Mesodermal cell (in vitro differentiated cells): ENCODE measurements around the gene GRAMD2B.

Source experiments
- H3K27ac ChIP-seq: 2 replicates; pipeline ENCODE4 v1.7.0; 2013; ENCODE audit warnings: mild to moderate bottlenecking, low read depth, low read length, moderate library complexity; ENCODE audit not compliant: severe bottlenecking
- H3K36me3 ChIP-seq: 2 replicates; pipeline ENCODE4 v1.7.1; 2013; ENCODE audit warnings: mild to moderate bottlenecking, low read length, moderate library complexity; ENCODE audit not compliant: control insufficient read depth, insufficient read depth
- H3K4me1 ChIP-seq: one replicate; pipeline ENCODE4 v1.7.1; 2013; ENCODE audit warnings: mild to moderate bottlenecking, low read length; ENCODE audit not compliant: insufficient read depth, control insufficient read depth, poor library complexity, severe bottlenecking
- H3K4me3 ChIP-seq: 2 replicates; pipeline ENCODE4 v1.7.0; 2013; ENCODE audit warnings: low read length, control low read depth, mild to moderate bottlenecking; ENCODE audit not compliant: insufficient read depth, poor library complexity, severe bottlenecking; ENCODE audit errors: extremely low read depth
- H3K9me3 ChIP-seq: 2 replicates; pipeline ENCODE4 v1.7.1; 2013; ENCODE audit warnings: mild to moderate bottlenecking, low read length, moderate library complexity; ENCODE audit not compliant: control insufficient read depth
- WGBS, 2 experiments: methylation state at CpG; one replicate each; pipeline ENCODE4 v1.1.5; 2013; ENCODE audit warnings: missing lambda C conversion rate in 2 of 2; ENCODE audit not compliant: insufficient coverage in 2 of 2; 5-methylcytosine and 5-hydroxymethylcytosine counted together

Gene GRAMD2B

DNA sequence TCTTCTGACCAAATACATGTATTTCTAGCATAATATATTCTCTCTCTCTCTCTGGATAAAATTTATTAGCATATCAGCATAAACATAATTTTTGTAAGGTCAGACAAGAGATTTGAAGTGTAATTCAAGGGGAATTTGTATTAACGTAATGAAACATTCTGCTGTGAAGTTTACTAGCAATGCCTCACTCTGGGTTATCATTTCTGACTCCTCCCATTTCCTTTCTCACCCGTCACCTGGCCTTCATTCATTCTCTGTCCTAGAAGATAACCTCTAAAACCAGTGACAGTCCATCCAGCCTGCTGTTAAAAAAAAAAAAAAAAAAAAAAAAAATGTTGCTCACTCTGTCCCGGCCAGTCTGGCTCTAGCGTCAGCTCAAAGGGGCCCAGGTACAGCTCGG lies 27.1 kb downstream of the GRAMD2B start:
- Histone ChIP-seq H3K4me1 (peaks cover 22% of the 10 kb centered on the region), H3K36me3 (no peaks in the 10 kb centered on the region), H3K9me3 (no peaks in the 10 kb centered on the region), H3K4me3 (no peak overlapping the region), H3K27ac (peak overlapping the region; percentile 64)
- WGBS, 2 experiments: 81 to 94% methylated on average over 2 to 3 of the region's 5 CpGs

DNA sequence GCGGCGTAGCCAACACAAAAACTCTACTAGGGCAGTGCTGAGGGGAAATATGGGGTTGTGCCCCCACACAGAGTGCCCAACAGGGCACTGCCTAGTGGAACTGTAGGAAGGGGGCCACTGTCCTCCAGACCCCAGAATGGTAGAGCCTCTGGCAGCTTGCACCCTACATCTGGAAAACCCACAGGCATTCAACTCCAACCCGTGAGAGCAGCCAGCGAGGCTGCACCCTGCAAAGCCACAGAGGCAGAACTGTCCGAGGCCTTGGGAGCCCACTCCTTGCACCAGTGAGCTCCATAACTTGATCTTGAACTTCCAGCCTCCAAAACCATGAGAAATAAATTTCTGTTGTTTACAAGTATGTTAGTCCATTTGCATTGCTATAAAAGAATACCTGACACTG lies 27.7 kb downstream of the GRAMD2B start:
- Histone ChIP-seq H3K4me1 (peaks cover 21% of the 10 kb centered on the region), H3K27ac (no peak overlapping the region), H3K4me3 (no peak overlapping the region), H3K9me3 (no peaks in the 10 kb centered on the region), H3K36me3 (no peaks in the 10 kb centered on the region)
- WGBS, 2 experiments: 68 to 93% methylated on average over 2 to 5 of the region's 5 CpGs

DNA sequence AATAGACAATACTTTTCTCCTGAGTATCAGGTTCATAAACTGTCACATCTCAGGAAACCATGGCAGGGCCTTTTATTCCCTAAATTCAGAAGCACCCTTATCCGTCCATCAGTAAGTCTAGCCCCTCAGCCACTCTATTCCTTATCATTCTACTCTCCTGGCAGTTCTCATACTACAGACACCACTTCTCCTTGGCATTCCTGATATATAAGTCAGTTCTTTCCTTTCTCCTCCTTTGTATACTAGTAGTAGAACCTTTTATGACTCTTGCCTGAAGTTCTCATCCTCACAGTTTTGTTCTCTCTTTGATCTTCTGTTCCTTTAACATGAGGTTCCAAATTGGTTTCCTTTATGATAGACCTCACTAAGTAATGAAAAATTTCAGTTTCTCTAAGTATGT lies 29.3 kb downstream of the GRAMD2B start:
- H3K4me3 ChIP-seq: no peak overlapping the region
- H3K4me1 ChIP-seq: peaks cover 16% of the 10 kb centered on the region
- 63 to 67% methylated on average over 1 of the region's 1 CpG for WGBS, 2 experiments
- H3K9me3 ChIP-seq: no peaks in the 10 kb centered on the region
- no peak overlapping the region for H3K27ac ChIP-seq
- no peaks in the 10 kb centered on the region for H3K36me3 ChIP-seq

DNA sequence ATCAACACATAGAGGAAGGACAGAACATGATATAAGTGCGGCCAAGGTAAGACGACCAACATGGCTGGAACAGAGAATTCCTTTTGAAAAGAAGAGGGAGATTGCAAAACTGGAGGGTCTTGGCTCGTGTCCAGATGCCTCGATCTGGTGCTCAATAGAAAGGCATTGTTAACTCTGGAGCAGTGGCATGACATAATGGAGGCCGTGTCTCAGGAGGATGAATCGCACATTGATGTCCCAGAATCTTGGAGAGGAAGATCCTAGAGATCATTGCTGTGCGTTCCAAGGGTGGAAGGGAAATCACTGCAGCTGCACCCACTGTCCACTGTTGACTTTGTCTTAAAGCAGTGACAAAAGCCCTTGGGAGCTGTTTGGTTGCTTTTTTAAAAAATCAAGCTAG lies 30.9 kb downstream of the GRAMD2B start:
- peaks cover 16% of the 10 kb centered on the region for H3K4me1 ChIP-seq
- WGBS, 2 experiments: 94 to 95% methylated on average over 7 of the region's 7 CpGs
- H3K36me3 ChIP-seq: no peaks in the 10 kb centered on the region
- no peak overlapping the region for H3K27ac ChIP-seq
- H3K4me3 ChIP-seq: no peak overlapping the region
- H3K9me3 ChIP-seq: no peaks in the 10 kb centered on the region

DNA sequence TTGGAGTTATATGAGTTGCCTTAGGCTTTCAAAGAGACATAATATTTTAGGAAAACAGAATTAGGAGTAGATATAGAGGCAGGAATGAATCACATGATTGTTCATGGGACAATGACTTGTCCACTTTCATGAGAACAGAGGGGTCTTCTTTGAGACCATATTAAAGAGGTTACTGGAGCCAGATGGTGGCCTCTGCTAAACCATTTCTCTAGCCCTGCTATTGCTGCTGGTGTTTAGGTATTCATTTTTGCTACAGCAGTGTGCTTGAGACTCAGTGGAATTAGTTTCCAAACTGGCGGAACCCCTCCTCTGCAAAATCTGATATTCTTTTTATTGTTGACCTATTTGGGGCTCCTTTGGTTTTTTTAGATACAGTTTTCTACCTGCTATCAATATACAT lies 31.3 kb downstream of the GRAMD2B start:
- no peaks in the 10 kb centered on the region for H3K36me3 ChIP-seq
- WGBS, 2 experiments: no CpG with 5 or more reads among the region's 1 CpG
- H3K4me1 ChIP-seq: peaks cover 16% of the 10 kb centered on the region

DNA sequence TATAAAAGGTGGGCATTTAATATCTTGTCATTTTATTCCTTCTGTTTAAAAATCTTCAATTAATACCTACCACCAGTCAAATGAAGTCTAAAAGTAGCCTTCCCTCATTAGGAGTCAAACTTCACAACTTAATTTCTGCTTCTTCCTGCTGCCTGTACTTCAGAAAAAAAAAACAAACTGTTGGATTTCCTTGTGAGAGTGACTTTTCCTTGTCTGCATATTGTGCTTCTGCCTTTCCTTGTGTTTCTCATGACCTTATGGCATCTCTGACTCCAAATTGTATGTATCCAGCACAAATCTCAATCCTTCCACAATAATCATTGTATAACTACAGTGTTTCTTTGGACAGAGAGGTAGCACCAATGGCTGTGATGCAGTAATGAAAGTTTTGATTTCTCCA lies 32.1 kb downstream of the GRAMD2B start:
- no peaks in the 10 kb centered on the region for H3K9me3 ChIP-seq
- H3K4me3 ChIP-seq: no peak overlapping the region
- peaks cover 9% of the 10 kb centered on the region for H3K4me1 ChIP-seq
- H3K27ac ChIP-seq: no peak overlapping the region
- H3K36me3 ChIP-seq: no peaks in the 10 kb centered on the region

More for the DNA sequence above, 31.3 kb downstream of the GRAMD2B start:
- Histone ChIP-seq H3K27ac (no peak overlapping the region), H3K9me3 (no peaks in the 10 kb centered on the region), H3K4me3 (no peak overlapping the region)

DNA sequence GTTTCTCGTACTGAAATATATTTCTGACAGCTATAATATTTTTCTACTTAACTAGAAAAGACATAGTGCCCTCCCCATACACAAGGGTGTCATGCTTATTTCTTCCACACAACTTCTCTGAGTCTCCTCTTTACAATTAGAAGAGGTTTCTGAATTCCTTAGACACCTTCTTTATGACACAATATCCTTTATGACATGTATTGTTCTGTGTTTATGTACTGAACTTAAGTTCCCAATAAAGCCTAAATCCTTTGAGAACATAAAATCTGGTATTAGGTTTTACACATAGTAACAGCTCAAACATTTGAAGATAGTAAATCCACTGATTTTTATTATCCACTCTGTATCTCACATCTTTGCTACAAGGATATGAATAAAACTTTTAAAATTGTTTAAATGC lies 32.5 kb downstream of the GRAMD2B start:
- Histone ChIP-seq H3K36me3 (no peaks in the 10 kb centered on the region), H3K4me3 (no peak overlapping the region), H3K9me3 (no peaks in the 10 kb centered on the region), H3K27ac (no peak overlapping the region), H3K4me1 (peaks cover 9% of the 10 kb centered on the region)
- no CpG with 5 or more reads among the region's 1 CpG for WGBS, 2 experiments

DNA sequence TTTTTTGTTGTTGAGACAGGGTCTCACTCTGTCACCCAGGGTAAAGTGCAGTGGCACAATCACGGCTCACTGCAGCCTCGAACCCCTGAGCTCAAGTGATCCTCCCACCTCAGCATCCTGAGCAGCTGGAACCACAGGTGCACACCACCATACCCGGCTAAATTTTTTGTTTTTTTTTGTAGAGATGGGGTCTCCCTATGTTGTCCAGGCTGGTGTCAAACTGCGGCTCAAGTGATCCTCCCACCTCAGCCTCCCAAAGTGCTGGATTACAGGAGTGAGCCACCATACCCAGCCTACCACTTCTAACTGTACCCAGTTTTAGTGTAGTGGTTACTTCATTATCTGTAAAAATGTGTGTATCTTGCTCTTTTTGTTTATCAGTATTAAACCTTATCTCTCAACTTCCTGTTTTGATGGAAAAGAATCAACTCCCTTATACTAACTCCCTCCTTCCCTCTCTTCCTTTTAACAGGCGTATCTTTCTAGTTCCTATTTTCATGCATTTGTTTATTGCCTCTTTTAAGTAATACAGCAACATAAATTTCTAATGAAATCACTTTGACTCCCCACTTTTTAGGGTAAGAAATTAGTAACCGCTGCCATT lies 33.1 kb downstream of the GRAMD2B start:
- H3K4me1 ChIP-seq: peaks cover 9% of the 10 kb centered on the region
- H3K9me3 ChIP-seq: no peaks in the 10 kb centered on the region
- no peaks in the 10 kb centered on the region for H3K36me3 ChIP-seq
- no peak overlapping the region for H3K27ac ChIP-seq
- H3K4me3 ChIP-seq: no peak overlapping the region
- 45 to 69% methylated on average over 2 to 4 of the region's 6 CpGs for WGBS, 2 experiments

DNA sequence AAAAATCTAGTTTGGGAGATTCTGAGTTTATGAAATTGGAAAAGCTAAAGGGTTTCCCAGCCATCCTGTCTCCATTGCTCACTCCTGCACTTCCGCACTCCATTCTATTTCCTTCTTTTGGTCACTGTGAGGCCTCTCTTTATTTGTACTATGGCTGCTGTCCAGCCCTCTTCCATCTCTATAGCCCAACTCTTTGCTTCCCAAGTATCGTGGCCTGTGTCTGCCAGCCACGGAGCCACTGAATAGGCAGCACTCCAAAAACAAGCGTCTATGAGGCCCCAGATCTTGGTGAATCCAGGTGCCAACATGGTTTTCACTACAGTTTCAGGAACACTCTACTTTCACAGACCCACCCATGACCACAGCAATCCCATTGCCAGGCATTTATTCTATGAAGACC lies 37.2 kb downstream of the GRAMD2B start:
- no peaks in the 10 kb centered on the region for H3K36me3 ChIP-seq

DNA sequence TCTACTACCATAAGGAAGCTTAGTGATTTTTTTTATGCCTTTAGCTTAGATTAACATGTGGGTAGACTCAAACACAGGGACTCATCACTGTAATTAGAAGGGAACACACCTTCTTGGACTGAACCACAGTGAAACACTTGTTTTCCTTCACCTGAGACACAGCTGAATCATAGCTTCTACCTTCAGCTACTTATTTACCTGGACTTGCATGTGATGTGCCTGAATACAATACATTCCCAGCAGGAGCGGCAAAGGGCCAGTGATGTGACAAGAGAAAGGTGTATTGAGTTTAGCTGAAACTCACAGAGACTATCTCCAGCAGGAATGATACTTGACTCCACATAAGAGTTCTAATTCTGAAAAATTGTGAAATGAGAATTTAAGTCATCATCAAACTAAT lies 37.8 kb downstream of the GRAMD2B start:
- H3K9me3 ChIP-seq: no peaks in the 10 kb centered on the region
- no CpG with 5 or more reads among the region's 1 CpG for WGBS, 2 experiments
- no peaks in the 10 kb centered on the region for H3K4me1 ChIP-seq
- H3K36me3 ChIP-seq: no peaks in the 10 kb centered on the region
- no peak overlapping the region for H3K4me3 ChIP-seq
- H3K27ac ChIP-seq: no peak overlapping the region

More for the DNA sequence above, 37.2 kb downstream of the GRAMD2B start:
- H3K4me3 ChIP-seq: no peak overlapping the region
- H3K9me3 ChIP-seq: no peaks in the 10 kb centered on the region
- H3K27ac ChIP-seq: no peak overlapping the region
- 92 to 96% methylated on average over 4 of the region's 4 CpGs for WGBS, 2 experiments
- H3K4me1 ChIP-seq: peaks cover 3% of the 10 kb centered on the region

DNA sequence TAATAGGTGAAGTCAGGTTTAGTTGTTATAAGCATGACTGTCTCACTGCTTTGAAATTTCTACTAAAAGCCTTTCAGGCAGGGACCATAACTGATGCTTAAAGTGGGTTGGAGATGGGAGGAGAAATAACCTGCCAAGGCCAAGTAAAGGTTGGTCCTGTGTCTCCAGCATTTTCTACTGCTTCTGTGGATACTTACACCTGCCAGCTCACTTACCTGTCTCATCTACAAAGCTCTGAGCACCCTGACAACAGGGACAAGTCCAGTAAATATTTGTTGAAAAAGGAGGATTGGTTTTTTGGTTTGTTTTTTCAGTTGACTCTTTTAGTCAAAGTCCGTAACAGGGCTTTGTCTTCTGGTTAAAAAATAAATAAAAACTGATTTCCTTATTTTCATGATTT lies 38.6 kb downstream of the GRAMD2B start:
- H3K4me1 ChIP-seq: no peaks in the 10 kb centered on the region
- H3K9me3 ChIP-seq: no peaks in the 10 kb centered on the region
- H3K4me3 ChIP-seq: no peak overlapping the region
- no peaks in the 10 kb centered on the region for H3K36me3 ChIP-seq
- WGBS, 2 experiments: no CpG with 5 or more reads among the region's 1 CpG
- H3K27ac ChIP-seq: no peak overlapping the region
